NCI-H146 treated with DMSO at 0.1 percent for 48 hours (cell line): ENCODE measurements around the gene CIDEA.

ENCODE experiments used
- DNase-seq: peaks from one replicate; lab custom pipeline; 2025; ENCODE audit not compliant: unreplicated experiment; lab: John Stamatoyannopoulos, UW

Gene CIDEA

DNA sequence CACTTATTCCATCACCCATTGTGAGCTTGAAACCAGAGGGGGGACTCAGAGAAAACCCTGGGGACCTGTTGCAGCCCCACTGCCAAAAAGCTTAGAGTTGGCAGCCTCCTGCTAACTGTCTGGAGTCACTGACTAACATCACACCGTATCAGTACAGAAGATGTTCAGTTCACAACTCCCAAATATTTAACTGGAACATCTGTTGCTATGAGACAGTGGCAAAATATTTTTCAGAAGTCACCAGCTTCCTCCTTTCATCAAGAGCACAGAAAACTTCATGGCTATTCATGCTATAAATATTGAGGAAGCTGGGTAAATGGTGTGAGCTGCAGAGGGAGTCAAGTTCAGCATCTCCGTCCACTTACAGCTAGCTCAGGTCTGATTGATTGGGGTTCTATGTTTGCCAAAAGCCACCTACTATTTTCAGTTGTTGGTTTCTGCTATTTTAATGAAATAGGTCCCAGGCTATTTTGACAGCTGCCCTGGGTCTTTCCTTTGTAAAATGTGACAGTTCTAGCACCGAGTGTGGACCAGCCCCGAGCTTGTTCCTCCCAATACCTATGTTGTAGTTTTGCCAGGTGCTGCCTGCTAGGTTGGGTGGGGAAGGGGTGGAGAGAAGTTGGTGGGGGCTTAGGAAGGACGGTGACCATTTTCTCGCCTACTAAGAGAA is 63.6 kb downstream of the CIDEA start:
- DNase-seq, result no peak

DNA sequence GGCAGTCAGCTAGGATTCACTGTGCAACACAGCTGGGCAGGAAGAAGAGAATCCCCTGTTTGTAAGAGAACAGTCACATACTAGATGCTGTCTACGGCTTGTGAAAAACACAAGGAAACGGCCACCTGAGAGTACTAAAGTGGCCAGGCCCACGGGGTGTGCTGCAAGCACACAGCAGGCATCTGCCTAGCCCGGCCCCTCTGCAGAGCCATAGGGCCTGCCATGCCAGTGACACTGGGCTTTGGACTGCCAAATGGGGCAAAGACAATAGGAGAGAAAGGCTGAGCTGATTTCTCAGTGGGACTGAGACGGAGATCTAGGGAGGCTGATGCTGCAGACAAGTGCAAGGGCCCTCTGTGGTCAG is 64.2 kb downstream of the CIDEA start:
- DNase-seq, result no peak

GRCh38 chr18:12318857-12319256 is 64.7 kb downstream of the CIDEA start:
- DNase-seq, result no peak

GRCh38 chr18:12321333-12321732 is 67.2 kb downstream of the CIDEA start:
- DNase-seq, result no peak

DNA sequence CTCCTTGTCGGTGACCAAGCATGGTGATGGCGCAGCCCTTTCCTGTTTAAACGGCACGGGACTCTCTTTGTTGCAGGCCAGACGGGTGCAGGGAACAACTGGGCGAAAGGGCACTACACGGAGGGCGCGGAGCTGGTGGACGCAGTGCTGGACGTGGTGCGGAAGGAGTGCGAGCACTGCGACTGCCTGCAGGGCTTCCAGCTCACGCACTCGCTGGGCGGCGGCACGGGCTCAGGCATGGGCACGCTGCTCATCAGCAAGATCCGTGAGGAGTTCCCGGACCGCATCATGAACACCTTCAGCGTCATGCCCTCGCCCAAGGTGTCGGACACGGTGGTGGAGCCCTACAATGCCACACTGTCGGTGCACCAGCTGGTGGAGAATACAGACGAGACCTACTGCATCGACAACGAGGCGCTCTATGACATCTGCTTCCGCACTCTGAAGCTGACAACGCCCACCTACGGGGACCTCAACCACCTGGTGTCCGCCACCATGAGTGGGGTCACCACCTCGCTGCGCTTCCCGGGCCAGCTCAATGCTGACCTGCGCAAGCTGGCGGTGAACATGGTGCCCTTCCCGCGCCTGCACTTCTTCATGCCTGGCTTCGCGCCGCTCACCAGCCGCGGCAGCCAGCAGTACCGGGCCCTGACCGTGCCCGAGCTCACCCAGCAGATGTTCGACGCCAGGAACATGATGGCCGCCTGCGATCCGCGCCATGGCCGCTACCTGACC is 71.0 kb downstream of the CIDEA start:
- DNase-seq, result no peak

GRCh38 chr18:12325726-12326245 is 71.6 kb downstream of the CIDEA start:
- DNase-seq, result no peak

- no peak for DNase-seq
Measured at GRCh38 chr18:12326711-12327460, 72.7 kb downstream of the CIDEA start.
